Chondrocyte (in vitro differentiated cells): ENCODE results near the gene DHX34. TPM values are rescaled to one million over a fixed set of nuclear protein-coding genes. Genes with fewer than 3 reads are reported as not detected.

ENCODE experiments used
- DNase-seq: peaks from one replicate; pipeline ENCODE4 v3.0.0; 2021; ENCODE audit warnings: mixed read lengths, low spot score
- H3K27ac Mint-ChIP-seq: one replicate; pipeline ENCODE4 v1.8.0; 2021; ENCODE audit warnings: mild to moderate bottlenecking, moderate library complexity, mixed read lengths; ENCODE audit not compliant: unreplicated experiment
- H3K27me3 Mint-ChIP-seq: 2 replicates; pipeline ENCODE4 v1.8.0; 2021; ENCODE audit warnings: low read depth, mixed read lengths
- H3K36me3 Mint-ChIP-seq: 2 replicates; pipeline ENCODE4 v1.8.0; 2021; ENCODE audit warnings: low read depth, mixed read lengths
- H3K4me1 Mint-ChIP-seq: 2 replicates; pipeline ENCODE4 v1.8.0; 2021; ENCODE audit warnings: low read depth, mild to moderate bottlenecking, mixed read lengths
- H3K4me3 Mint-ChIP-seq: one replicate; pipeline ENCODE4 v1.8.0; 2021; ENCODE audit warnings: mild to moderate bottlenecking, moderate library complexity, mixed read lengths; ENCODE audit not compliant: unreplicated experiment
- H3K9me3 Mint-ChIP-seq: 2 replicates; pipeline ENCODE4 v1.8.0; 2021; ENCODE audit warnings: low read depth, mixed read lengths
- total RNA-seq: library from RNA; stranded (reverse); gene quantifications from 3 replicates; pipeline ENCODE4 v1.2.1, GENCODE V29; 2021
- TF ChIP-seq, protein P1 (sequence below): fragments of 200-600 bp; sonication (generic); IDR thresholded peaks from 2 replicates; pipeline ENCODE4 v1.5.0; 2021; ENCODE audit warnings: antibody characterized with exemption, mild to moderate bottlenecking, moderate library complexity

Gene DHX34
- total RNA-seq, 1 donor from 2014 or later = 15.6 TPM

DNA sequence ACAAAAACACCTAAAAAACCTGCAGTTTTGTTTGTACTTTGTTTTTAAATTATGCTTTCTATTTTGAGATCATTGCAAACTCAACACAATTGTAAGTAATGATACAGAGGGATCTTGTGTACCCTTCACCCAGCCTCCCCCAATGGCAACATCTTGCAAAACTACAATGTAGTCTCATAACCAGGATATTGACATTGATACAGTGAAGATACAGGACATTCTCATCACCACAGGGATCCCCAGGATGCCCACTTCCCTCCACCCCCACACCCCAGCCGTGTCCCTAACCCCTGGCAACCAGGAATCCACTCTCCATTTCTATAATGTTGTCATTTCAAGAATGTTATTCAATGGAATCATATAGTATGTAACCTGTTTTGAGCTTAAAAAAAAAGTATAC, 27.5 kb upstream of the DHX34 start:
- Mint-ChIP-seq H3K36me3 (peaks cover 8% of the 10 kb centered on the region), H3K27ac (no peak overlapping the region), H3K4me1 (no peaks in the 10 kb centered on the region), H3K9me3 (no peaks in the 10 kb centered on the region), H3K4me3 (no peak overlapping the region), H3K27me3 (no peaks in the 10 kb centered on the region)
- TF ChIP-seq, protein P1, sequence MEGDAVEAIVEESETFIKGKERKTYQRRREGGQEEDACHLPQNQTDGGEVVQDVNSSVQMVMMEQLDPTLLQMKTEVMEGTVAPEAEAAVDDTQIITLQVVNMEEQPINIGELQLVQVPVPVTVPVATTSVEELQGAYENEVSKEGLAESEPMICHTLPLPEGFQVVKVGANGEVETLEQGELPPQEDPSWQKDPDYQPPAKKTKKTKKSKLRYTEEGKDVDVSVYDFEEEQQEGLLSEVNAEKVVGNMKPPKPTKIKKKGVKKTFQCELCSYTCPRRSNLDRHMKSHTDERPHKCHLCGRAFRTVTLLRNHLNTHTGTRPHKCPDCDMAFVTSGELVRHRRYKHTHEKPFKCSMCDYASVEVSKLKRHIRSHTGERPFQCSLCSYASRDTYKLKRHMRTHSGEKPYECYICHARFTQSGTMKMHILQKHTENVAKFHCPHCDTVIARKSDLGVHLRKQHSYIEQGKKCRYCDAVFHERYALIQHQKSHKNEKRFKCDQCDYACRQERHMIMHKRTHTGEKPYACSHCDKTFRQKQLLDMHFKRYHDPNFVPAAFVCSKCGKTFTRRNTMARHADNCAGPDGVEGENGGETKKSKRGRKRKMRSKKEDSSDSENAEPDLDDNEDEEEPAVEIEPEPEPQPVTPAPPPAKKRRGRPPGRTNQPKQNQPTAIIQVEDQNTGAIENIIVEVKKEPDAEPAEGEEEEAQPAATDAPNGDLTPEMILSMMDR = no peak
- no peak for DNase-seq

DNA sequence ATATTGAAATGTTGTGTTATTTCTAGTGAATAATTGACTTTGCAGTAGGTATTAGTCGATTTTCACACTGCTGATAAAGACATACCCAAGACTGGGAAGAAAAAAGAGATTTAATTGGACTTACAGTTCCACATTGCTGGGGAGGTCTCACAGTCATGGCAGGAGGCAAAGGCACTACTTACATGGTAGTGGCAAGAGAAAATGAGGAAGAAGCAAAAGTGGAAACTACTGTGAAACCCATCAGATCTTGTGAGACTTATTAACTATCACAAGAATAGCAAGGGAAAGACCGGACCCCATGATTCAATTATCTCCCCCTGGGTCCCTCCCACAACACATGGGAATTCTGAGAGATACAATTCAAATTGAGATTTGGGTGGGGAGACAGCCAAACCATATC, 27.1 kb upstream of the DHX34 start:
- Mint-ChIP-seq H3K27me3 (no peaks in the 10 kb centered on the region), H3K27ac (no peak overlapping the region), H3K36me3 (peaks cover 8% of the 10 kb centered on the region), H3K9me3 (no peaks in the 10 kb centered on the region), H3K4me1 (no peaks in the 10 kb centered on the region), H3K4me3 (no peak overlapping the region)
- no peak for DNase-seq
- TF ChIP-seq, protein P1 = no peak

DNA sequence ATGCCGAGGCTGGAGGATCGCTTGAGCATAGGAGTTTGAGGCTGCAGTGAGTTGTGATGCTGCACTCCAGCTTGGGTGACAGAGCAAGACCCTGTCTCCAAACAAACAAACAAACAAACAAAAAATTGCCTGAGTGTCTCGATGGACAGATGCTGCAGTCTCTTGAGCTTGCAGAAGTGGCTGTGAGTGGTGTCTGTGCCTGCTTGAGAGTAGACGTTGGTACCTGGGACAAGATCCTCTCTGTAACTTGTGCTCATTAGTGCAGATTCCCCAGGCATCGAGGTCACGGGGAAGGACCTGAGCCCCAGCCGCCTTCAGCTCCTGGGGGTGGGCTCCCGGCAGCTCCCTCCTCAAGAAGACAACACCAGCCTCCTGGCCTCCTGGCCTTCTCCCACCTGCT, 25.7 kb upstream of the DHX34 start:
- no peak overlapping the region for H3K4me3 Mint-ChIP-seq
- no peak for DNase-seq
- H3K27ac Mint-ChIP-seq = no peak overlapping the region
- H3K9me3 Mint-ChIP-seq = no peaks in the 10 kb centered on the region
- TF ChIP-seq, protein P1 = no peak
- no peaks in the 10 kb centered on the region for H3K27me3 Mint-ChIP-seq
- H3K36me3 Mint-ChIP-seq = peaks cover 8% of the 10 kb centered on the region
- no peaks in the 10 kb centered on the region for H3K4me1 Mint-ChIP-seq

DNA sequence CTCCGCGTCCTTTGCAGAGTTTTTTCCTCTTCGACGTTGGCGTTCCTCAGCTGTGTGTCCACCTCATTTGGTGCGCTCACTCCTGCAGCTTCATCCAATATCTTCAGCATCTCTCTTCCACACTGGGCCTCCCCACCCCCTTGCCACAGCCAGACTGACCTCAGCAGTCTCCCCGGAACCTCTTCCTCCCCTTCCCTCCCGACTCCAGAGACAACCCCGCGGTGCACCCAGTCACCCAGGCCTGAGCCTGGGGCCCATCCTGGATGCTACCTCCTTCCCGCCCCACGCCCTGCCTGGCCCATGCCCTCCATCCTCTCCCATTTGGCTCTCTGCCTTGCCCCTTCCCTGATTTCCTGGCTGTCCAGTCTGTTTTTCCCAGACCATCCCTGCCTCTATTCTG, 25.2 kb upstream of the DHX34 start:
- Mint-ChIP-seq H3K9me3 (no peaks in the 10 kb centered on the region), H3K27me3 (no peaks in the 10 kb centered on the region), H3K36me3 (peaks cover 8% of the 10 kb centered on the region), H3K4me3 (no peak overlapping the region), H3K4me1 (no peaks in the 10 kb centered on the region), H3K27ac (no peak overlapping the region)
- TF ChIP-seq, protein P1 = no peak
- no peak for DNase-seq

DNA sequence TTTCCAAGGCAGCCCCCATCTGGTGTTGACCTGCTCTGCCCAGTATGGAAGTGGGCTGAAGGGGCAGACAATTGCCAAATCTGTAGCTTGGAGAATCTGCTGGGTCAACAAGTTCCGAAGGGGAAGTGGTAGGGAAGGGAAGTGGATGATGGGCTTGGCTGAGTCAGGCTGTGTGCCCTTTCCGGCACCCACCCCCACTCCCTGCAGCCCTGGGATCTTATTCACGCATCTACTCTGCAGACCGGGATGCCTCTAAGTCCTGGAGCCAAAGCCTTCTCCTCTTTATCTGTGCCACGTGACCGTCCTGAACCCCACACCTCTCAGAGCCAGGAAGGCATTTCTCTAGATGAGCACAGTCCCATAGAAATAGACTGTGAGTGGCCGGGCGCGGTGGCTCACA, 24.6 kb upstream of the DHX34 start:
- no peaks in the 10 kb centered on the region for H3K27me3 Mint-ChIP-seq
- H3K4me3 Mint-ChIP-seq = no peak overlapping the region
- no peak overlapping the region for H3K27ac Mint-ChIP-seq
- no peak for DNase-seq
- peaks cover 8% of the 10 kb centered on the region for H3K36me3 Mint-ChIP-seq
- TF ChIP-seq, protein P1 = no peak
- no peaks in the 10 kb centered on the region for H3K4me1 Mint-ChIP-seq
- no peaks in the 10 kb centered on the region for H3K9me3 Mint-ChIP-seq
